AG04449 (cell line): ENCODE results near the gene TTLL13.

Experiments
- CTCF ChIA-PET: fragments of 350-600 bp; formaldehyde crosslinking; extraction: SDS; loops from one replicate; lab custom pipeline; 2021; ENCODE audit warnings: antibody characterized with exemption; lab: Yijun Ruan, JAX
- POLR2A ChIA-PET: fragments of 400-600, 350-600 bp; formaldehyde crosslinking; extraction: SDS; loops from one replicate; lab custom pipeline; 2020; ENCODE audit warnings: antibody characterized with exemption, inconsistent platforms; lab: Yijun Ruan, JAX
- DNase-seq: peaks from one replicate; pipeline ENCODE4 v3.0.0-alpha.2; 2010; ENCODE audit warnings: low read depth, low spot score
- H3K4me3 ChIP-seq: 2 replicates; pipeline ENCODE4 v1.5.1; 2011; ENCODE audit warnings: low read depth, mild to moderate bottlenecking, control low read depth, low read length
- TF ChIP-seq, protein P1 (sequence below): IDR thresholded peaks from one replicate; pipeline ENCODE4 v1.5.1; 2011; ENCODE audit warnings: mild to moderate bottlenecking, moderate library complexity, low read length, control low read depth, inconsistent platforms; ENCODE audit not compliant: insufficient read depth; ENCODE audit errors: missing control alignments

Gene TTLL13, protein sequence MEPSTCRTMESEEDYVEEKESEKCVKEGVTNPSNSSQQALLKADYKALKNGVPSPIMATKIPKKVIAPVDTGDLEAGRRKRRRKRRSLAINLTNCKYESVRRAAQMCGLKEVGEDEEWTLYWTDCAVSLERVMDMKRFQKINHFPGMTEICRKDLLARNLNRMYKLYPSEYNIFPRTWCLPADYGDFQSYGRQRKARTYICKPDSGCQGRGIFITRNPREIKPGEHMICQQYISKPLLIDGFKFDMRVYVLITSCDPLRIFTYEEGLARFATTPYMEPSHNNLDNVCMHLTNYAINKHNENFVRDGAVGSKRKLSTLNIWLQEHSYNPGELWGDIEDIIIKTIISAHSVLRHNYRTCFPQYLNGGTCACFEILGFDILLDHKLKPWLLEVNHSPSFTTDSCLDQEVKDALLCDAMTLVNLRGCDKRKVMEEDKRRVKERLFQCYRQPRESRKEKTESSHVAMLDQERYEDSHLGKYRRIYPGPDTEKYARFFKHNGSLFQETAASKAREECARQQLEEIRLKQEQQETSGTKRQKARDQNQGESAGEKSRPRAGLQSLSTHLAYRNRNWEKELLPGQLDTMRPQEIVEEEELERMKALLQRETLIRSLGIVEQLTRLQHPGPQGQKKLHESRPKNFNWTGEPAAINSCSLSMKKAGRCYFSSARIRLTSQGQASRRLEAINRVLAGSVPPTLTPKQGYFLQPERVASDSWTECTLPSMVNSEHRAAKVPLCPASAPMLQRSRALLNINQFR

DNA sequence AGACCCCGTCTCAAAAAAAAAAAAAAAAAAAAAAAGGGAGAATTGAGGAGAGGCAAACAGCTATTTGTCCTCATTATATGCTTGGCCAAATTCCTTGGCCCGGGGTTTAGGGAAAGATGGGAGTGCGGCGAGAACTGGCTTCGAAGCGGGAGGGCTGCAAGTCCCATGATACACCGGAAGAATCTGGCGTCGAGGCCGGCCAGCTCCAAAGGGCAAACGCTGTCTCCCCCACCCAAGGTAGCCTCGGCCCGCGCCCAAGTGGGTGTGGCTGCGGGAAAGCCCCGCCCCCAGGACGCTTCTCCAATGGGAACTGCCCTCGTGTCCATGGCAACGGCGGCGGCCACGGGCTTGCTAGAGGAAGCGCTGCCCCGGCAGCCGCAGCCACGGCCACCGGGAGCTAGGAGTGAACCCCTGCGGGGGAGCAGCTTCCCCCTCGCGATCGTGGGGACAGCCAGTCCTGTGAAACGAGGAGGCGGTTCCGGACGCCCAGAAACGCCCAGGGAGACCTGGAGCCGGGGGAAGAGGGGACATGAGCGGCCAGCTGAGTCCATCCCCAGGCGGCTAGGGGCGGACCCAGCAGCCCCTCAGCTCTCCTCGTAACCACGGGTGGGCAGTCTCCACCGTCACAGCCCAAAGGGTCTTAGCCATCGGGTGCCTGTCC, at the start of gene TTLL13:
TTLL13 (plus strand) TSS at position 354 of the 661 bp plus-strand sequence. CDS start 1,075 bp downstream, outside the sequence.
- ChIA-PET POLR2A (interaction anchor here (1.4 kb wide), 1 partner anchor 16 kb away, joined by 4 read pairs; the partner anchor contains the start of genes CIB1 and GDPGP1), CTCF (interaction anchor here (0.9 to 2.9 kb wide), 6 partner anchors 11 to 52 kb away, joined by 3 to 13 read pairs (median 4); partner anchors contain the start of genes CIB1, GDPGP1 and NGRN)
- peak within 1 kb of the TSS; percentile 70 for H3K4me3 ChIP-seq
- DNase-seq: peak; percentile 12
- TF ChIP-seq, protein P1, sequence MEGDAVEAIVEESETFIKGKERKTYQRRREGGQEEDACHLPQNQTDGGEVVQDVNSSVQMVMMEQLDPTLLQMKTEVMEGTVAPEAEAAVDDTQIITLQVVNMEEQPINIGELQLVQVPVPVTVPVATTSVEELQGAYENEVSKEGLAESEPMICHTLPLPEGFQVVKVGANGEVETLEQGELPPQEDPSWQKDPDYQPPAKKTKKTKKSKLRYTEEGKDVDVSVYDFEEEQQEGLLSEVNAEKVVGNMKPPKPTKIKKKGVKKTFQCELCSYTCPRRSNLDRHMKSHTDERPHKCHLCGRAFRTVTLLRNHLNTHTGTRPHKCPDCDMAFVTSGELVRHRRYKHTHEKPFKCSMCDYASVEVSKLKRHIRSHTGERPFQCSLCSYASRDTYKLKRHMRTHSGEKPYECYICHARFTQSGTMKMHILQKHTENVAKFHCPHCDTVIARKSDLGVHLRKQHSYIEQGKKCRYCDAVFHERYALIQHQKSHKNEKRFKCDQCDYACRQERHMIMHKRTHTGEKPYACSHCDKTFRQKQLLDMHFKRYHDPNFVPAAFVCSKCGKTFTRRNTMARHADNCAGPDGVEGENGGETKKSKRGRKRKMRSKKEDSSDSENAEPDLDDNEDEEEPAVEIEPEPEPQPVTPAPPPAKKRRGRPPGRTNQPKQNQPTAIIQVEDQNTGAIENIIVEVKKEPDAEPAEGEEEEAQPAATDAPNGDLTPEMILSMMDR: no peak

DNA sequence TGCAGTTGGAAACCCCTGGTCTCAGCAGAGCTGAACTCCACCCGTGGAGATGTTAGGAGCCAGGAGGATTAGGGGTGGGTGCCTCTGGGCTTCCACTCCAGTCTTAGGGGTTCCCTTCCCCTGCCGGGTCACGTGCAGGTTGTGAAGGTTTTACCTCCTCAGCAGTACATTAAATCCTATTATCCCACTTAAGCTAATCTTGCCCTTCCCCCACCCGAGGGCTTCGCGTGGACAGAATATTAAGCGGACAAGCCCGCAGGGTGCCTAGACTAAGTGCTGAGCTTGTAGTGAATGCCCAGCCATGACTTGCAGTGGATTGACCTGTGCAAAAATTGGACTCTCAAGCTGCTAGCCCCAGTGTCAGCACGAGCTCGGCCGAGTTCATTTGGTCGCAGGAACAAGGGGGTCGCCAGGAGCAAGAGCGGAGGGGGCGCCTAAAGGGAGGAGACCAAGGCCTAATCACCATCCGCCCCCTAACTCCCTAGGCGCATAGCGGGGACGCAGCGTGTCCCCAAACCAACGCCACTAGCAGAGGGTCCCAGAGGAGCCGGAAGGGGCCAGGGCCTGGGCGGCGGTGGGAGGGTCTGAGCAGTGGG, 48.7 kb upstream of the TTLL13 start:
- peak overlapping the region; percentile 71 for H3K4me3 ChIP-seq
- TF ChIP-seq, protein P1: no peak
- no peak for DNase-seq
- ChIA-PET CTCF (interaction anchor here (0.9 to 4.4 kb wide), 10 partner anchors 8 to 93 kb away, joined by 3 to 26 read pairs (median 4); no protein-coding TSS in a partner anchor), POLR2A (interaction anchor here (0.8 to 1.4 kb wide), 3 partner anchors 20 to 313 kb away, joined by 3 to 5 read pairs (median 5); partner anchors contain the start of genes CIB1 and GDPGP1)

DNA sequence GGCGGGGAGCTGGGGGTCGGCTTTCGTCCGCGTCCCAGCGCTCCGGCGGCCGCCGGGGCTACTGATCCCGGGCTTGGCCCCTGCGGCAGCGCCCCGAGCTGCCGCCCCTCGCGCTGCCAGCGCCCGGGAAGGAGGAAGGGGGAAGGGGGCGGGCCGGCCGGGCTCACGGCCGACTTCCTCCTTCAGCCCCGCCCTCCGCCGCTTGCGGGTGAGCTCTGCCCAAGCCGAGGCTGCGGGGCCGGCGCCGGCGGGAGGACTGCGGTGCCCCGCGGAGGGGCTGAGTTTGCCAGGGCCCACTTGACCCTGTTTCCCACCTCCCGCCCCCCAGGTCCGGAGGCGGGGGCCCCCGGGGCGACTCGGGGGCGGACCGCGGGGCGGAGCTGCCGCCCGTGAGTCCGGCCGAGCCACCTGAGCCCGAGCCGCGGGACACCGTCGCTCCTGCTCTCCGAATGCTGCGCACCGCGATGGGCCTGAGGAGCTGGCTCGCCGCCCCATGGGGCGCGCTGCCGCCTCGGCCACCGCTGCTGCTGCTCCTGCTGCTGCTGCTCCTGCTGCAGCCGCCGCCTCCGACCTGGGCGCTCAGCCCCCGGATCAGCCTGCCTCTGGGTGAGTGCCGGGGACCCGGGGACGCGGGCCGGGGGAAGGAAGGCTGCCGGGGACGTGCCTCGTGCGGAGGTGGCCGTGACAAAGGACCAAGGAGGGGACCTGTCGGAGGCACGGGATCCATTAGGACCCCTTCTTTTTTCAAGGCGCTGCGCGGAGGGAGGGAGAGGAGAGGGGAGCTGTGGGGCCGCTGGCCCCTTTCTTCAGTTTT, 48.0 kb upstream of the TTLL13 start, which contains the start of gene SEMA4B:
SEMA4B (plus strand) TSS at position 201 of the 814 bp plus-strand sequence; CDS start at position 450, 249 bp downstream.
- POLR2A ChIA-PET: interaction anchor here (0.7 to 1.4 kb wide), 4 partner anchors 20 to 313 kb away, joined by 3 to 5 read pairs (median 4); partner anchors contain the start of genes CIB1 and GDPGP1
- DNase-seq: no peak
- TF ChIP-seq, protein P1: no peak
- CTCF ChIA-PET: interaction anchor here (0.8 to 4.4 kb wide), 12 partner anchors 9 to 92 kb away, joined by 3 to 26 read pairs (median 3); no protein-coding TSS in a partner anchor
- peak within 1 kb of the TSS; percentile 71 for H3K4me3 ChIP-seq

DNA sequence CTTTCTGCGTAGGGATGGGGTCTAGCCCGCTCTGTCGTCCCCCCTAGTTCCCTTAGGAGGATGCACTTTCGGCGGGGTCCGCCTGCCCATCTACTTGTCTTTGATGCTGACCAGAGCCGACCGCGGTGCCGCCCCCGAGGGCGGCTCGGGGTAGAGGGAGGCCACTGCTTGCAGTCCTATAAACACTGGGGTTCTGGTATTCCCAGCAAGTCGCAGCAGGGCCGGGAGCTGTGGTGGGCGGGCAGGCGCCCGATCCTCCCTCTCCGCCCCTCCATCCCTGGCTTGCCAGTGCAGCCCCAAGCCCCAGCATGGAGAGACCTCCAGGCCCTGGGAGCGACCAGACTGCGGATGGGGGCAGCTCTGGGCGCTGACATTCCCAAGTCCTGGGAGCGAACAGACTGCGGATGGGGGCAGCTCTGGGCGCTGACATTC, 47.4 kb upstream of the TTLL13 start:
- DNase-seq: no peak
- ChIA-PET CTCF (interaction anchor here (0.8 to 4.4 kb wide), 8 partner anchors 8 to 66 kb away, joined by 3 to 26 read pairs (median 3); no protein-coding TSS in a partner anchor), POLR2A (interaction anchor here (0.7 to 0.8 kb wide), 2 partner anchors 230 to 314 kb away, joined by 3 to 5 read pairs; no protein-coding TSS in a partner anchor)
- TF ChIP-seq, protein P1: no peak
- peak overlapping the region; percentile 71 for H3K4me3 ChIP-seq

DNA sequence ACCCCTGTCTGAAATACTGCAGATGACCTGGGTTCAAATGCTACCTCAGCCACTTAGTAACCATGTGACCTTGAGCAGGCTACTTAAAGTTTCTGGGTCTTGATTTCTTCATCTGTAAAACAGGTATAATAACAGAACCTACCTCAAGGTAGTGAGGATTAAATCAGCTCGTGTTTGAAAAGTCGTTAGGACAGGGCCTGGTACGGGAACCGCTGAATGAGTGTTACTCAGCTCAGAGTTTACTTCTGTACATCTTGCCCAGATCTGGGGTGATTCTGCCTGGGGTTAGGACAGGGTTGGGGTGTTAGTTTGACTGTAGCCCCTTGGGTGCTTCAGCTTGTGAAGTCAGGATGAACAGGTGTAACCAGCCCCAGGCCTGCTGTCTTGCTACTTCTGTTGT, 46.4 kb upstream of the TTLL13 start:
- TF ChIP-seq, protein P1: no peak
- no peak for DNase-seq
- POLR2A ChIA-PET: no interaction called here
- CTCF ChIA-PET: interaction anchor here (1.0 to 4.4 kb wide), 5 partner anchors 9 to 18 kb away, joined by 3 to 26 read pairs (median 4); no protein-coding TSS in a partner anchor
- no peak overlapping the region for H3K4me3 ChIP-seq
